HG03460 (cell line): ENCODE measurements around the gene FGFBP2.

Experiments used
- ATAC-seq: cut with Tn5 transposase; IDR thresholded peaks from one replicate; pipeline ENCODE4 v1.9.1; 2021; ENCODE audit not compliant: unreplicated experiment

FGFBP2 gene, protein sequence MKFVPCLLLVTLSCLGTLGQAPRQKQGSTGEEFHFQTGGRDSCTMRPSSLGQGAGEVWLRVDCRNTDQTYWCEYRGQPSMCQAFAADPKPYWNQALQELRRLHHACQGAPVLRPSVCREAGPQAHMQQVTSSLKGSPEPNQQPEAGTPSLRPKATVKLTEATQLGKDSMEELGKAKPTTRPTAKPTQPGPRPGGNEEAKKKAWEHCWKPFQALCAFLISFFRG

GRCh38 chr4:15963001-15963451, at the start of gene FGFBP2:
FGFBP2 (minus strand) TSS chr4:15963175; CDS start chr4:15963129, 46 bp downstream.
- ATAC-seq = peak; percentile 41

- ATAC-seq = no peak
Observed at GRCh38 chr4:16011173-16011572, 48.2 kb upstream of the FGFBP2 start.

GRCh38 chr4:16009153-16009552, 46.2 kb upstream of the FGFBP2 start:
- ATAC-seq = no peak

GRCh38 chr4:16007471-16008095, 44.6 kb upstream of the FGFBP2 start:
- ATAC-seq = no peak

DNA sequence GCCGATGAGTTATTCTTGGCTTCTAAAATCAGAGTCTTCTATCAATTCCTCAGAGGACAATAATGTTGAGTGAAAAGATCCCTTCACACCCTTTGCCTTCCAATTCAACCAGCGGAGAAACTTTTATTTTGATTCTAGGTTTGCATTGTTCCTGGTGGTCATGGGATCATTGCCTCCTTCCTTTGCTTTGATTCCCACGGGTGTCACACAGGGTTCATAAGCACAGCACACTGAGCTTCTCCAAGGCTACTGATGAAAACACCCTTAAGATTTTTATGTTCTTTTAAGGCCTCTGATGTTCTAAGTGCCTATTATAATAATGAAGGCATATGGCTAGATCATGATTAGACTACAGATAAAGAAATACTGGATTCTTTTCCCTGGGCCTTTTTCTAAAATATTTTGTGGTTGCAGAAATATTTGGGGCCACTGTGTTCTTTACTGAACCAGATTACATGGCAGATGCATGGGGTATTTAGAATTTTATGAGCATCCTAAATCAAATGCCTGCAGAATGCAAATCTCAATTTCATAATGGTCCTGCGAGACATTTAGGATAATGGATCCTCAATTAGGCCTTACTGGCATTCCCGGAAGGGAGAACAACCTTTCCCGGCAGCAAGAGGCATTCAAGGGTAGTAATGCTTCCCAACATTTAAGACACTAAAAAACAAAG, 43.9 kb upstream of the FGFBP2 start:
- no peak for ATAC-seq

- no peak for ATAC-seq
Observed at GRCh38 chr4:16005676-16006075, 42.7 kb upstream of the FGFBP2 start.

DNA sequence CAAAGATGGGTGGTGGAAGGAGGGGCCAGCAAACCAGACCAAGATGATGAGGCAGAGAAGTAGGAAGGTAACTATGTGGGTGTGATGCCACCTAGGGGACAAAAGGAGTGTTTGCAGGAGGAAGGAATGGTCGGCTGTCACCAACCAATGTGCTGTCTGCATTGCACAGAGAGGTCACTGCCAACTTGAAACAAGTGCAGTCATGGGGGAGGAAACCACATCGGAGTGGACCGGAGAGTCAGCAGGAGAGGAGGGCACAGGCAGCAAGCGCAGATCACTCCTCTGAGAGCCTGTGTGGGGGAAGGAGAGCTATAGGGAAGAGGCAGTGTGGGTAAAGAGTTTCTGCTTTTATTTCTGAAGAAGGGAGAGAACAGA, 38.5 kb upstream of the FGFBP2 start:
- peak; percentile 97 for ATAC-seq

- no peak for ATAC-seq
Observed at GRCh38 chr4:16000708-16001483, 37.9 kb upstream of the FGFBP2 start.

- no peak for ATAC-seq
Observed at GRCh38 chr4:15996773-15997172, 33.8 kb upstream of the FGFBP2 start.

DNA sequence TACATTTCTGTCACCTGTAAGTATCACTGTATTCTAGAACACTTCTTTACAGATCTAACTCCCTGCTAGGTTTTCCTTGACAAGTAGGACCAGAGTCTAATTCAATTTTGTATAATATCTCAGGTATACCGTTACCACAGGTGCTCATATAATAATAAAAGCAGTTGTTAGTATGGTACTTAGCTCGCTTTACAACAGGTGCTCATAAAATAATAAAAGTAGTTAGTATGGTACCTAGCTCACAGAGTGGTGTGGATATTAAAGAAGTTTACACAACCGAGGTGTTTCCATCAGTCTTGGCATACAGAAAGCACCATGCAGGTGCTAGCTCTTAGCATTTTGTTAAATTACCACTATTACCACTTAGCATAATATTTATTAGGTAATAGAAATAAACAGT, 32.9 kb upstream of the FGFBP2 start:
- ATAC-seq = no peak

DNA sequence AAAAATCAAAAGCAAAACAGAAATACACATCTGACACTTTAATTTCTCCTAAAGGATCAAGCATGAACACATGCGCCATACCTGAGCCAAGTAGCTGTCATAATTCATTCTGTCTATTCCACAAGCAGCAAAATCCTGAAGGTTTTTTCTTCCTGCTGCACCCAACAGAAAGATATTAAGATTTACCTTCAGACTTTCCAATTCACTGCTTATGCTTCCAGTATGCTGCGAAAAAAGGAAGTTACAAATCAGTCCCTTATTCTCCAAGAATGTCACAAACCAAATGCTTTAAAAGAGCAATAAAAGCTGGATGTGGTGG, 29.2 kb upstream of the FGFBP2 start:
- no peak for ATAC-seq

GRCh38 chr4:15990570-15991285, 27.8 kb upstream of the FGFBP2 start:
- ATAC-seq = no peak

- ATAC-seq = no peak
Observed at GRCh38 chr4:15989424-15989823, 26.4 kb upstream of the FGFBP2 start.

DNA sequence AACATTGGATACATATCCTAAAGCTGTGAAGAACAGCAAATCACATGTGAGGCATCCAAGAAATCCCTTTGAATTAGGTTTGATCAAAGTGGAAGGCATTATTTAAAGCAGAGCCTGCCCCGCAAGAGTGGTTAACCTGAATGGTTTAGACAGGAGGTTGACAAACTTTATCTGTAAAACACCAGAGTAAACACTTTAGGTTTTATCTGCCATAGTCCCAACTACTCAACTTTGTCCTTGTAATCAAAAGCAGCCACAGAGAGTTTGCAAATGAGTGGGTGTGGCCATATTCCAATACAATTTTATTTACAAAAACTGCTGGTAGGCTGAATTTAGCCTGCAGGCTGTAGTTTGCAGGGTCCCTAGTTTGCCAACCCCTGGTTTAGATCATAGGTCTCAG, 25.2 kb upstream of the FGFBP2 start:
- ATAC-seq = no peak

DNA sequence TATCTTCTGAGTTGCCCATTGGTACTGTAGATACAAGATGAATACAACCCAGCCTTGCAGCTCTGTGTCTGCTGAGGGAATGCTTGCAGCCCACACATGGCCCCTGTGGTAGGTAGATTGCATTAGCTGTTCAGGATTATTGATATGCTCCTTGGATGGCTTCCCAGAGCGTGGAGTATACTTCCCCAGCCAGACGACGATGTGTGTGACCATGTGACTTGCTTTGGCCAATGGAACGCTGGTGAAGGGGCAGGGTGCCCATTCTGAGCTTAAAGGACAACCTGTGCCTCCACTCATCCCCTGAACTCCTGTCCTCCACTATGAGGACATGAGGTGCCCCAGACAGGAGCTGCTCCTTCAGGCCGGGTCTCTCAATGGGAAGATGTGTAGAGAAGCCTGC, 23.9 kb upstream of the FGFBP2 start:
- ATAC-seq = no peak

GRCh38 chr4:15983610-15984009, 20.6 kb upstream of the FGFBP2 start:
- ATAC-seq = no peak

GRCh38 chr4:15982842-15983524, 20.0 kb upstream of the FGFBP2 start:
- no peak for ATAC-seq

DNA sequence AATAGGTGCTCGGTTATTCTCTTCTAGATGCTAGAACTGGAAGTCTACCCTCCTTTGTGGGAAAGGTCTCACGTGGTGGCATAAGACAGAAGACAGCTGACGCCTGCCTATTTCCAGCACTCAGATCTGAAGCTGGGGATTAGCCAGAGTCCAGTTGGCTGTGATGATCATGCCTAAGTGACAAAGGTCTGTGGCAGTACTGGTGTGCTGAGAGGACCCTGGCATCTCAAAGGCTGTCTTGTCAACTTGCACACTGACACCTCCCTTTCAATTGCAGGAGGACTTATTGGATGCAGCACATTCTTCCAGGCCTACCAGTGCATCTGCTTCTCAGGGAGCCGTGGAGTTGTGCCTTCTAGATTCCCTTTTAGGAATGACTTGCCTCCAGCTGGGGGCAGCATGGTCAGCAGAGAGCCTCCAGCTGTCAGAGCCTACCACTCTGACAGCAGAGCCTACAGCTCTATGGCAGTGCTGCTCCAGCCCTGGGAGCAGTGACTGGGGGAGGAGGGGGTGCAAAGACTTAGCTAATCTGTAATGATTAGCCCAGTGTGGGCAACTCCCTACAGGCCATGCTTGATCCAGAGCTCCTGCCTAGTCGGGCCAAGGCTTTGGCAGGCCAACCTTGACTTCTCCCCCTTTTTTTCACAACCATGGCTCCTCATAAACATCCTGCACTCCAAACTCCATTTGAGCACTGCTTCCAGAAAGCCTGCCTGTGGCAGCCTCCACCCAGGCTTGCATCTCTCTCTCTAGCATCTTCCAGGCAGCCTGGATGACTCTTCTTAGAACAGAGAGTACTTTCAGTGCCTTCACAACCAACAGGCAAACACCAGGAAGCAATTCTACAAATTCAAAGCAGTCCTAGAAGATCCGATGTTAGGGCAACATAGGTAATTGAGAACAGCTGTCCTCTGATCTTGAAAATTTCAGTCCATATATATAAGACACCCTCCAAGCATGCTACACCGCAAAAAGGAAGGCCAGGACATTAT, 13.8 kb upstream of the FGFBP2 start:
- ATAC-seq = no peak

DNA sequence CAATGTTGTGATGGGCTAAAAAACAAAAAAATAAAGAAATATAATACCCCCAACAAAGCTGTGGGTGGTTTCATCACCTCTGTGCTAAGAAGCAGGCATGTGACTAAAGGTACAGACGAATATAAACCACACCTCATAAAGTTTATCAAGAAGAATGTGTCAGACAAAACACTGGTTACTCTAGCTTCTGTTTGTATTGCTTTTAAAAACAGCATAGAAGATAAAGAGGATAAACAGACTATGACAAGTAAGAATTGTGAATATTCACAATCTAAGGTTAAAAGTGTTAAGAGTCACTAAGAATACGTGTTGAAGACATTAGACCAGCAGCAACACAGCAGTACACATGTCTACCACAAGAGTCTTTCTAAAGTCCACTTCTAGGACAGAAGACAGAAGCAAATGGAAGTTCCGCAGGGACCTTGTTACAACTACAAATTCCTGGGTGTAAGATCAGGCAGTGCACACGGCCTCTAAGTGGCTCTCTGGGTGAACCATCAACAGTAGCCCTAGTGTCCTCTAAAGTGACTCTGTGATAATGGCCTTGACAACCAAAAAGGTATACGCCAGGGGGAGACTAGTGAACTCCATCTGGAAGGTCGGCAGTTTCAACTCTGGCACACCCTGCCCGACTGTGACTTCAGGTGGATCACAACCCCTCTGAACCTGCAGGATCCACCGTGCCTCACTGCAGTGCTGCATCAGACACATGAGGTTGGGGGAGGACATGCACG, 8.3 kb upstream of the FGFBP2 start:
- no peak for ATAC-seq
